Subcutaneous adipose tissue (tissue), 4 donors: ENCODE data around the gene DLG5. TPM values are rescaled to one million over a fixed set of nuclear protein-coding genes. Genes with fewer than 3 reads are reported as not detected.

ENCODE experiments used
- CTCF ChIP-seq: fragments of 450-650 bp; IDR thresholded peaks from one replicate; pipeline ENCODE4 v1.5.1; 2016; ENCODE audit warnings: low read depth, mild to moderate bottlenecking, control low read depth, antibody characterized with exemption, moderate library complexity
- total RNA-seq, 4 donors: library from RNA; depleted of rRNA; stranded (reverse); fragments of >200 nt; gene quantifications; one replicate each; pipeline ENCODE4 v1.1.0, GENCODE V29; 2016

Gene DLG5
- total RNA-seq, 4 donors from 2014 or later, result 23.0 to 59.5 (median 33.7) TPM

GRCh38 chr10:77864151-77864851 lies 62.3 kb downstream of the DLG5 start:
- TF ChIP-seq CTCF, result no peak

- TF ChIP-seq CTCF, result no peak
Observed at GRCh38 chr10:77863446-77863845, 63.1 kb downstream of the DLG5 start.

GRCh38 chr10:77862595-77862994 lies 64.0 kb downstream of the DLG5 start:
- TF ChIP-seq CTCF, result no peak

GRCh38 chr10:77861366-77861765 lies 65.2 kb downstream of the DLG5 start:
- no peak for TF ChIP-seq CTCF

- no peak for TF ChIP-seq CTCF
Observed at GRCh38 chr10:77859865-77860282, 66.7 kb downstream of the DLG5 start.

- TF ChIP-seq CTCF, result no peak
Observed at GRCh38 chr10:77859200-77859864, 67.2 kb downstream of the DLG5 start.

- no peak for TF ChIP-seq CTCF
Observed at GRCh38 chr10:77857272-77857671, 69.3 kb downstream of the DLG5 start.
